Measurements from ENCODE around the gene DOK5.

The DOK5 gene

DNA sequence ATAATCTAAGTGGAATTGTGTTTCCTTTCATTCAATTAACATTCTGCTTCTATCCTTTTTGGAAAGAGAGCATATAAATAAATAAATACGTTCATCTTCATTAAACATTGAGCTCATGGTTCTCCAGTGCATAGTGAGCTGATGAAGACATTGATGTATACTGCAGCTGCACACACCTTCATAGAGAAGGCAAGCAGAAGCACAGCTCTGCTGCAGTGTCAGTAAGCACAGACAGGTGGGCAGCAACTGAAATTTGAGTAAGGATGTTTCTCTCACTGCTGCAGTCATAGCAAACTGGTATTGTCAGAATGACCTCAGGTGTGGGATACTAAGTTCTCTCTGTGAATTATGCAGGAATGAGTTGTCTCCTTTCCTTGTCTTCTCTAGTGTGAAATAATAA lies 202.9 kb downstream of the DOK5 start:
- Histone ChIP-seq H3K4me3 (ENCODE audit: insufficient read depth, low read length, poor library complexity, severe bottlenecking) (no peak overlapping the region), H3F3A (ENCODE audit: insufficient read depth) (no peaks in the 10 kb centered on the region), H4K20me1 (ENCODE audit: low read depth, low read length) (no peaks in the 10 kb centered on the region), H3K9ac (ENCODE audit: low read length) (no peak overlapping the region), H2AFZ (ENCODE audit: low read depth, low read length, severe bottlenecking) (no peak overlapping the region), H3K9me3 (ENCODE audit: insufficient read depth, low read length) (no peaks in the 10 kb centered on the region), H3K79me2 (ENCODE audit: insufficient read depth, low read length) (no peaks in the 10 kb centered on the region), H3K4me2 (ENCODE audit: low read depth, low read length, poor library complexity, severe bottlenecking) (no peak overlapping the region), H3K36me3 (ENCODE audit: low read length) (no peaks in the 10 kb centered on the region), H3K27me3 (ENCODE audit: low read length) (no peaks in the 10 kb centered on the region), H3K27ac (ENCODE audit: low read depth, low read length) (no peak overlapping the region), H3K9me2 (replicated peaks; ENCODE audit: insufficient read depth, low read length) (no peaks in the 10 kb centered on the region)
- TF ChIP-seq, protein P1, sequence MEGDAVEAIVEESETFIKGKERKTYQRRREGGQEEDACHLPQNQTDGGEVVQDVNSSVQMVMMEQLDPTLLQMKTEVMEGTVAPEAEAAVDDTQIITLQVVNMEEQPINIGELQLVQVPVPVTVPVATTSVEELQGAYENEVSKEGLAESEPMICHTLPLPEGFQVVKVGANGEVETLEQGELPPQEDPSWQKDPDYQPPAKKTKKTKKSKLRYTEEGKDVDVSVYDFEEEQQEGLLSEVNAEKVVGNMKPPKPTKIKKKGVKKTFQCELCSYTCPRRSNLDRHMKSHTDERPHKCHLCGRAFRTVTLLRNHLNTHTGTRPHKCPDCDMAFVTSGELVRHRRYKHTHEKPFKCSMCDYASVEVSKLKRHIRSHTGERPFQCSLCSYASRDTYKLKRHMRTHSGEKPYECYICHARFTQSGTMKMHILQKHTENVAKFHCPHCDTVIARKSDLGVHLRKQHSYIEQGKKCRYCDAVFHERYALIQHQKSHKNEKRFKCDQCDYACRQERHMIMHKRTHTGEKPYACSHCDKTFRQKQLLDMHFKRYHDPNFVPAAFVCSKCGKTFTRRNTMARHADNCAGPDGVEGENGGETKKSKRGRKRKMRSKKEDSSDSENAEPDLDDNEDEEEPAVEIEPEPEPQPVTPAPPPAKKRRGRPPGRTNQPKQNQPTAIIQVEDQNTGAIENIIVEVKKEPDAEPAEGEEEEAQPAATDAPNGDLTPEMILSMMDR (IDR thresholded peaks at IDR 0.05; ENCODE audit: insufficient read depth, low read length, poor library complexity, severe bottlenecking), result no peak
- TF ChIP-seq EZH2phosphoT487 (conservative IDR thresholded peaks at IDR 0.05; ENCODE audit: low read length), result no peak

DNA sequence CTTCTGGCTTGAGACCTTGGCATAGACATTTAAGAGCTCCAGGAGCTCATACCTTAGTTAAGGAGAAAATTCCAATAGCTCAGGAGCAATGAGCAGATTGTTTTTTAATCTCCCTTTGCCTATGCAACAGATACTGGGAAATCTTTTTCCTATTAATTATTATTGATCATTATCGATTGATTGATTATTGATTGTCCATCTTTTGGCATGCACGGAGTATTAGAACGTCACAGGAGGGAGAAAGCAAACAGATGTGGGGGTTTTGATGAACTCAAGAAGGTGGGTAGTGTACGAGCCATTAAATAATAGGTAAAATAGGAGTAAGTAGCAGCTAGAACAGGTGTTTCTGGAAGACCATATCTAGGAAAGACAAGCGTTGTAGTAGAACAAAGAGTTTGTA lies 205.0 kb downstream of the DOK5 start:
- Histone ChIP-seq H3K36me3 (ENCODE audit: low read length) (no peaks in the 10 kb centered on the region), H2AFZ (ENCODE audit: low read depth, low read length, severe bottlenecking) (no peak overlapping the region), H3K4me3 (ENCODE audit: insufficient read depth, low read length, poor library complexity, severe bottlenecking) (no peak overlapping the region), H4K20me1 (ENCODE audit: low read depth, low read length) (no peaks in the 10 kb centered on the region), H3K9me3 (ENCODE audit: insufficient read depth, low read length) (no peaks in the 10 kb centered on the region), H3K4me2 (ENCODE audit: low read depth, low read length, poor library complexity, severe bottlenecking) (no peak overlapping the region), H3K79me2 (ENCODE audit: insufficient read depth, low read length) (no peaks in the 10 kb centered on the region), H3F3A (ENCODE audit: insufficient read depth) (no peaks in the 10 kb centered on the region), H3K9ac (ENCODE audit: low read length) (no peak overlapping the region), H3K27me3 (ENCODE audit: low read length) (no peaks in the 10 kb centered on the region), H3K9me2 (replicated peaks; ENCODE audit: insufficient read depth, low read length) (no peaks in the 10 kb centered on the region), H3K27ac (ENCODE audit: low read depth, low read length) (no peak overlapping the region)
- TF ChIP-seq, protein P1 (IDR thresholded peaks at IDR 0.05; ENCODE audit: insufficient read depth, low read length, poor library complexity, severe bottlenecking), result no peak
- TF ChIP-seq EZH2phosphoT487 (conservative IDR thresholded peaks at IDR 0.05; ENCODE audit: low read length), result no peak

DNA sequence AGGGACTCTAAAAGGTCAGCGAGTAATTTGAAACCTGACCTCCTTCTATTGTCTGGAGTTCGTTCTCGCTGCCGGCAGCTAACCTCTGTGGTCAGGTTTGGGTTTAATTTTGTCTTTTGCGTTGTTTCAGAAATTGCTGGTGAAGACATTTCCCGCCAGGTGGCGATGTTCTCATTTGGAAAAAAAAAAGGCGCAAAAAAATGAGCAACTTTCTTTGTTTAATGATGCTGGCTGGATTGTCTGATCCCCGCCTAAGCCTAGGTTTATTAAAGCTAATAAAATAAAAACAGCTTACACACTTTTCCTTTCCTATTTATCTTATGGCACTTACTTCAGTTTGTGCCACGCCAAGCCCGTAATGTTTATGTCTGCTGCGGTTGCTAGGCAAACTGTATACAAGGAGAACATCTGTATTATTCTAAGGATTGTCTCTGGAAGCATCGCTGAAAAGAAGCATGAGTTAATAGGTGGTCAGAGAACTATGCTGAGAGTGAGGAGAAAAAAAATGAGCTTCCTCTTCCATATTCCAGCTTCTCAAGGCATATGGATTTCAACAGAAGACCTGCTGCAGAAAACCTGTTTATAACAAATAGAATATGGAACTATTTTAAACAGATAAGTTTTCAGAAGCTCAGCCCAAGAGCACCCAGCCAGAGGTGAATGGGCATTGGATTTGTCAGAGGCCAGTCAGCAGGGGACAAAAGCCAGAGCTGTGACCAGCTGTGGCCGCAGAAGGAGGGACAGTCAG lies 205.7 kb downstream of the DOK5 start:
- TF ChIP-seq, protein P1 (IDR thresholded peaks at IDR 0.05; ENCODE audit: insufficient read depth, low read length, poor library complexity, severe bottlenecking), result peak; percentile 66
- no peak for TF ChIP-seq EZH2phosphoT487 (conservative IDR thresholded peaks at IDR 0.05; ENCODE audit: low read length)
- Histone ChIP-seq H3K36me3 (ENCODE audit: low read length) (no peaks in the 10 kb centered on the region), H3K79me2 (ENCODE audit: insufficient read depth, low read length) (no peaks in the 10 kb centered on the region), H3K9me3 (ENCODE audit: insufficient read depth, low read length) (no peaks in the 10 kb centered on the region), H3K27ac (ENCODE audit: low read depth, low read length) (no peak overlapping the region), H3K9ac (ENCODE audit: low read length) (no peak overlapping the region), H3K4me3 (ENCODE audit: insufficient read depth, low read length, poor library complexity, severe bottlenecking) (no peak overlapping the region), H4K20me1 (ENCODE audit: low read depth, low read length) (no peaks in the 10 kb centered on the region), H3F3A (ENCODE audit: insufficient read depth) (no peaks in the 10 kb centered on the region), H3K4me2 (ENCODE audit: low read depth, low read length, poor library complexity, severe bottlenecking) (no peak overlapping the region), H3K9me2 (replicated peaks; ENCODE audit: insufficient read depth, low read length) (no peaks in the 10 kb centered on the region), H2AFZ (ENCODE audit: low read depth, low read length, severe bottlenecking) (no peak overlapping the region), H3K27me3 (ENCODE audit: low read length) (no peaks in the 10 kb centered on the region)

Measured in SU-DHL-6 (cell line).